Fibroblast of lung (primary cell): Measurements from ENCODE around the gene SFR1. TPM values are rescaled to one million over a fixed set of nuclear protein-coding genes. Genes with fewer than 3 reads are reported as not detected.
A peak's percentile ranks its signal among the peaks of the same experiment; 100 is the strongest.

Source experiments
- DNase-seq, 2 donors: peaks; one replicate each; pipeline versions ENCODE4 v3.0.0 to v3.0.0-alpha.2; 2010; ENCODE audit warnings: low read depth in 2 of 2
- H2AFZ ChIP-seq: 2 replicates; pipeline ENCODE4 v1.5.1; 2012; ENCODE audit warnings: low read length, control low read depth, inconsistent platforms
- H3K27ac ChIP-seq: 2 replicates; pipeline ENCODE4 v1.5.1; 2011; ENCODE audit warnings: low read length, control low read depth; ENCODE audit not compliant: insufficient read depth
- H3K27me3 ChIP-seq: 2 replicates; pipeline ENCODE4 v1.5.1; 2011; ENCODE audit warnings: mild to moderate bottlenecking, low read length; ENCODE audit not compliant: control insufficient read depth, insufficient read depth
- H3K36me3 ChIP-seq: 2 replicates; pipeline ENCODE4 v1.5.1; 2011; ENCODE audit warnings: low read length; ENCODE audit not compliant: control insufficient read depth, insufficient read depth
- H3K4me1 ChIP-seq: 2 replicates; pipeline ENCODE4 v1.5.1; 2011; ENCODE audit warnings: low read length; ENCODE audit not compliant: control insufficient read depth, insufficient read depth; ENCODE audit errors: extremely low read depth
- H3K4me2 ChIP-seq: 2 replicates; pipeline ENCODE4 v1.5.1; 2011; ENCODE audit warnings: low read length, control low read depth; ENCODE audit not compliant: insufficient read depth; ENCODE audit errors: extremely low read depth
- H3K4me3 ChIP-seq, 4 experiments: fragments of 200-600 bp in 1 of 4; sonication (generic) in 1 of 4; replicated peaks in 1 of 4; 2 replicates each; pipeline ENCODE4 v1.5.1; 2011 to 2016; ENCODE audit warnings: low read length in 4 of 4, low read depth in 3 of 4, mild to moderate bottlenecking in 3 of 4, control low read depth in 2 of 4, inconsistent platforms in 1 of 4, mixed read lengths in 1 of 4; ENCODE audit not compliant: insufficient read depth in 1 of 4; ENCODE audit errors: control extremely low read depth in 1 of 4
- H3K79me2 ChIP-seq: 2 replicates; pipeline ENCODE4 v1.5.1; 2012; ENCODE audit warnings: mild to moderate bottlenecking, low read length, inconsistent platforms; ENCODE audit not compliant: control insufficient read depth, insufficient read depth
- H3K9ac ChIP-seq: 2 replicates; pipeline ENCODE4 v1.5.1; 2011; ENCODE audit warnings: mild to moderate bottlenecking, low read length, control low read depth; ENCODE audit not compliant: insufficient read depth
- H3K9me3 ChIP-seq: 2 replicates; pipeline ENCODE4 v1.5.1; 2012; ENCODE audit warnings: low read depth, low read length; ENCODE audit not compliant: control insufficient read depth, insufficient read depth
- H4K20me1 ChIP-seq: 2 replicates; pipeline ENCODE4 v1.5.1; 2011; ENCODE audit warnings: low read length; ENCODE audit not compliant: control insufficient read depth, insufficient read depth; ENCODE audit errors: extremely low read depth
- EZH2 ChIP-seq: IDR thresholded peaks from 2 replicates; pipeline ENCODE4 v1.5.1; 2012; ENCODE audit warnings: low read length, control low read depth, mild to moderate bottlenecking; ENCODE audit errors: missing control alignments
- polyA plus RNA-seq, 2 donors: library from polyadenylated mRNA; depleted of rRNA in 1 of 2; stranded (reverse) in 1 of 2; unstranded in 1 of 2; fragments of >200 nt; gene quantifications; 2 replicates each; pipeline ENCODE4 v1.2.1, GENCODE V29; 2011 to 2012; ENCODE audit warnings: missing spikeins in 1 of 2
- total RNA-seq: library from RNA; depleted of rRNA; stranded (reverse); fragments of >200 nt; gene quantifications from 2 replicates; pipeline ENCODE4 v1.2.1, GENCODE V29; 2014
- TF ChIP-seq, protein P1 (sequence below), 2 donors: IDR thresholded peaks in 1 of 2; conservative IDR thresholded peaks in 1 of 2; 1 replicate in 1 of 2; 2 replicates in 1 of 2; pipeline ENCODE4 v1.5.1; 2011 to 2012; ENCODE audit warnings: low read length in 2 of 2, control low read depth in 1 of 2, inconsistent platforms in 1 of 2, low read depth in 1 of 2, mild to moderate bottlenecking in 1 of 2

SFR1 gene
- total and polyA plus RNA-seq, 2 donors (not counting 1 experiment from before 2014, with no cell fraction given) = 5.2 to 5.4 TPM

DNA sequence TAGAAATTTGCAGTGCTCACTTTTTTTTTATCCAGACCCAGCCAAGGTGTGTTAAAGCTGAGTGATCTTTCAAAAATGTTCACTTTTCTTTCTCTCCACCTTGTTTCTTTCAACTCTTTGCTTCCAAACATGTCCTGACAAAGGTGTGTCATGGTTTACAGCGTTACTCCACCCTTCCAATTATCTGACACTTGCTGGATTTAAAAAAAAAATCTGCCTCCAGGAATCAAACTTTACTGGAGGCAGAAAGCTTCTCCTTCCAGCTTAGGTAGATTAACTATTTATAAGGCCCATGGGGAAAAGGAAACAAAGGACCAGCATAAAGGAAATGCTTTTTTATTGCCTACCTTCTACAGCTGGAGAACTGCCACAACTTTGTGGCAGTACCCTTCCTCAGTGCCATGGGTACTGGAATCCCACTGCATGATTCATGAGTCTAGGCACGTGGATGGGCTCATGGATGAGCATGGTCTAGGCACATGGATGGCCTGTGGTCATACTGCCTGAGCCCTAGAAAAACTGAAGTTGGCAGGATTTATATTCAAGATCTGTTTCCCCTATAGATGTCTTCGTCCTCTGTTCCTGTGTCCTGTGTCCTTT is 36.1 kb upstream of the SFR1 start, which contains the start of gene COL17A1:
TSS of gene COL17A1 (minus strand) at position 80 of the 600 bp plus-strand sequence. CDS start 5,207 bp downstream, outside the sequence.
- no peak within 1 kb of the TSS for H3K4me3 ChIP-seq
- H3K4me2 ChIP-seq = no peak within 1 kb of the TSS
- no peaks in the 10 kb centered on the region for H3K36me3 ChIP-seq
- H3K4me1 ChIP-seq = no peaks in the 10 kb centered on the region
- H3K9ac ChIP-seq = no peak within 1 kb of the TSS
- H2AFZ ChIP-seq = no peak within 1 kb of the TSS
- no peak for DNase-seq
- no peaks in the 10 kb centered on the region for H3K9me3 ChIP-seq
- H4K20me1 ChIP-seq = no peaks in the 10 kb centered on the region
- H3K79me2 ChIP-seq = no peaks in the 10 kb centered on the region
- H3K27me3 ChIP-seq = no peaks in the 10 kb centered on the region
- H3K27ac ChIP-seq = no peak within 1 kb of the TSS
- TF ChIP-seq EZH2 = no peak
- TF ChIP-seq, protein P1, sequence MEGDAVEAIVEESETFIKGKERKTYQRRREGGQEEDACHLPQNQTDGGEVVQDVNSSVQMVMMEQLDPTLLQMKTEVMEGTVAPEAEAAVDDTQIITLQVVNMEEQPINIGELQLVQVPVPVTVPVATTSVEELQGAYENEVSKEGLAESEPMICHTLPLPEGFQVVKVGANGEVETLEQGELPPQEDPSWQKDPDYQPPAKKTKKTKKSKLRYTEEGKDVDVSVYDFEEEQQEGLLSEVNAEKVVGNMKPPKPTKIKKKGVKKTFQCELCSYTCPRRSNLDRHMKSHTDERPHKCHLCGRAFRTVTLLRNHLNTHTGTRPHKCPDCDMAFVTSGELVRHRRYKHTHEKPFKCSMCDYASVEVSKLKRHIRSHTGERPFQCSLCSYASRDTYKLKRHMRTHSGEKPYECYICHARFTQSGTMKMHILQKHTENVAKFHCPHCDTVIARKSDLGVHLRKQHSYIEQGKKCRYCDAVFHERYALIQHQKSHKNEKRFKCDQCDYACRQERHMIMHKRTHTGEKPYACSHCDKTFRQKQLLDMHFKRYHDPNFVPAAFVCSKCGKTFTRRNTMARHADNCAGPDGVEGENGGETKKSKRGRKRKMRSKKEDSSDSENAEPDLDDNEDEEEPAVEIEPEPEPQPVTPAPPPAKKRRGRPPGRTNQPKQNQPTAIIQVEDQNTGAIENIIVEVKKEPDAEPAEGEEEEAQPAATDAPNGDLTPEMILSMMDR (conservative IDR thresholded peaks at IDR 0.05 in 1 of 2, IDR thresholded peaks at IDR 0.05 in 1 of 2; ENCODE audit: low read depth in 1 of 2, low read length in 2 of 2) = no peak

DNA sequence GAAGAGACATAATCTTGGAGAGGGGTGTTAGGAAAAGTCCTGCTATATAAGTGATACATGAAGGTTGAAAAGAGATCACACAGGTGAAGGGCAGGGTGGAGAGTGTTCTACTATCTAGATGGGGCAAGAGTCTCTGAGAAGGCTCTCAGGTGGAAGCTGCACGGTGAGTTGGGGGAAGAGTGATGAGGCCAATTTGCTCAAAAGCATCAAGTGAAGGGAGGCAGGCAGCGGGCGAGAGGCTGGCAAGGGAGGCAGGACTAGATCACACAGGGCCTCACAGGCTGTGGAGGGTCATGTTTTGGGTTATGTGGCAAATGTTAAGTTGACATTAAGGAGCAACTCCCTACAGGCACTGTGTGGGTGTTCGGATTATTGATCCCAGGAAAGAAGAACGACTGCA is 33.7 kb upstream of the SFR1 start:
- Histone ChIP-seq H3K4me2 (no peak overlapping the region), H3K79me2 (no peaks in the 10 kb centered on the region), H2AFZ (no peak overlapping the region), H3K9ac (no peak overlapping the region), H3K36me3 (no peaks in the 10 kb centered on the region), H3K27ac (no peak overlapping the region), H3K4me1 (no peaks in the 10 kb centered on the region), H3K9me3 (no peaks in the 10 kb centered on the region), H4K20me1 (no peaks in the 10 kb centered on the region), H3K27me3 (no peaks in the 10 kb centered on the region), H3K4me3 (no peak overlapping the region)
- TF ChIP-seq EZH2 = no peak
- TF ChIP-seq, protein P1 (conservative IDR thresholded peaks at IDR 0.05 in 1 of 2, IDR thresholded peaks at IDR 0.05 in 1 of 2; ENCODE audit: low read depth in 1 of 2, low read length in 2 of 2) = no peak
- DNase-seq = no peak

DNA sequence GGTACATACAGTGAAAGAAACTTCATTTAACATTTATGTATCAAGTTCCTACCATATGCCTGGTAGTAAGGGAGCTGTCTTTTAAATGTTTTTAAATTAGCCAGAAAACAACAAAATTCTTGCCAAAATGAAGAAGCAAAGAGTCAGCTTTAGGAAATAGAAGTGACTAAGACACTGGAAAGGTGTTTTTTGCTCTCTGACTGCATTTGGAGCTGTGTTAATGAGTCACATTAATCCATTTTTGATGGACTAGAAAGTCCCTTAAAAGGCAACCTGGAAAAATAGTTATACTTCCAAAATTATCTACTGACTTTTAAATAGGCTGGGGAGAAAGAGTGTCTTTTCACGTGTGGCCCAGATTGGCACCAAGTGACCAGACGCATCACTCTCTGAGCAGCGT is 32.4 kb upstream of the SFR1 start:
- Histone ChIP-seq H3K4me2 (no peak overlapping the region), H3K27me3 (no peaks in the 10 kb centered on the region), H3K27ac (no peak overlapping the region), H3K36me3 (no peaks in the 10 kb centered on the region), H3K79me2 (no peaks in the 10 kb centered on the region), H3K4me1 (no peaks in the 10 kb centered on the region), H3K9me3 (no peaks in the 10 kb centered on the region), H4K20me1 (no peaks in the 10 kb centered on the region), H3K9ac (no peak overlapping the region), H3K4me3 (no peak overlapping the region), H2AFZ (no peak overlapping the region)
- peak in 1 of 2 donors; percentile 13 for DNase-seq
- TF ChIP-seq EZH2 = no peak
- TF ChIP-seq, protein P1 (conservative IDR thresholded peaks at IDR 0.05 in 1 of 2, IDR thresholded peaks at IDR 0.05 in 1 of 2; ENCODE audit: low read depth in 1 of 2, low read length in 2 of 2) = no peak
